Activated CD4-positive, alpha-beta memory T cell treated with anti-CD3 and anti-CD28 coated beads for 36 hours (primary cell): ENCODE data around the gene DHRS3. TPM values are rescaled to one million over a fixed set of nuclear protein-coding genes. Genes with fewer than 3 reads are reported as not detected.

Source experiments
- CTCF ChIA-PET: fragments of 350-600 bp; sonication (Branson Sonifier 250); formaldehyde crosslinking; loops from one replicate; lab custom pipeline; 2021; ENCODE audit warnings: antibody characterized with exemption, inconsistent platforms; lab: Charles Lee
- POLR2A ChIA-PET: fragments of 350-600 bp; sonication (Branson Sonifier 250); formaldehyde crosslinking; loops from one replicate; lab custom pipeline; 2021; ENCODE audit warnings: antibody characterized with exemption; lab: Charles Lee
- DNase-seq: peaks from one replicate; pipeline ENCODE4 v3.0.0-alpha.2; 2020
- H3K27ac Mint-ChIP-seq: one replicate; pipeline ENCODE4 v1.8.0; 2021; ENCODE audit warnings: mixed read lengths
- H3K27me3 Mint-ChIP-seq: one replicate; pipeline ENCODE4 v1.8.0; 2021; ENCODE audit warnings: mixed read lengths
- H3K36me3 Mint-ChIP-seq: one replicate; pipeline ENCODE4 v1.8.0; 2021; ENCODE audit warnings: mixed read lengths
- H3K4me1 Mint-ChIP-seq: one replicate; pipeline ENCODE4 v1.8.0; 2021; ENCODE audit warnings: low read depth, mixed read lengths
- H3K4me3 Mint-ChIP-seq: one replicate; pipeline ENCODE4 v1.8.0; 2021; ENCODE audit warnings: mild to moderate bottlenecking, mixed read lengths
- H3K9me3 Mint-ChIP-seq: one replicate; pipeline ENCODE4 v1.8.0; 2021; ENCODE audit warnings: mixed read lengths
- intact Hi-C: fragments of 100-400 bp; cut with micrococcal nuclease; formaldehyde crosslinking; loops from one replicate; pipeline ENCODE4 v1.15.1; 2023
- total RNA-seq, 2 experiments: library from RNA; stranded (reverse); gene quantifications; one replicate each; pipeline ENCODE4 v1.2.3, GENCODE V29; 2021

The DHRS3 gene
- total RNA-seq, 2 experiments from 2014 or later, result 57.6 to 58.8 TPM

DNA sequence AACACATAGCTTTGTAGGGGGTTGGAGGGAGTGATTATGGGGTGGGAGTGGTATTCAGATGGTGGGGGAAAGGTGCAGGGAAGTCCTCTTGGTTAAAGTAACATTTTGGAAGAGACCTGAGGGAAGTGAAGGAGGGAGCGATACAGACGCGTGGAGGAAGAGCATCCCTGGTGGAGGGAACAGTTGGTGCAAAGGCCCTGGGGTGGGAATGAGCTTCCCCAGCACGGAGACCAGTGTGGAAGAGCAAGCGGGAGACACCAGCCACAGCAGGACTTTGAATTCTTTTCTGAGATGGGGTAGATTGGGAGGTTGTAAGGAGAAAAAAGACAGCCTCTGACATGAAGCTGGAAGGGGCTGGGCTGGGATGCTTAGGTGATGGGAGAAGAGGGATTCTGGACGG, 23.5 kb downstream of the DHRS3 start:
- no peak overlapping the region for H3K27ac Mint-ChIP-seq
- no peak for DNase-seq
- intact Hi-C loops, result no loop called here
- no peaks in the 10 kb centered on the region for H3K27me3 Mint-ChIP-seq
- ChIA-PET POLR2A (no interaction called here), CTCF (interaction anchor here (0.6 to 1.8 kb wide), 3 partner anchors 21 to 192 kb away, joined by 3 to 5 read pairs (median 4); no protein-coding TSS in a partner anchor)
- H3K36me3 Mint-ChIP-seq, result peaks cover 1% of the 10 kb centered on the region
- peak overlapping the region; percentile 52 for H3K4me3 Mint-ChIP-seq
- H3K4me1 Mint-ChIP-seq, result peaks cover 28% of the 10 kb centered on the region
- no peaks in the 10 kb centered on the region for H3K9me3 Mint-ChIP-seq

- intact Hi-C loops, result no loop called here
- Mint-ChIP-seq H3K4me1 (peaks cover 30% of the 10 kb centered on the region), H3K27ac (no peak overlapping the region), H3K9me3 (no peaks in the 10 kb centered on the region), H3K4me3 (no peak overlapping the region), H3K36me3 (peaks cover 1% of the 10 kb centered on the region), H3K27me3 (no peaks in the 10 kb centered on the region)
- ChIA-PET POLR2A (no interaction called here), CTCF (interaction anchor here (1.8 kb wide), 1 partner anchor 22 kb away, joined by 5 read pairs; no protein-coding TSS in a partner anchor)
- DNase-seq, result no peak
These were observed 24.4 kb downstream of the DHRS3 start for GRCh38 chr1:12593621-12594066.

DNA sequence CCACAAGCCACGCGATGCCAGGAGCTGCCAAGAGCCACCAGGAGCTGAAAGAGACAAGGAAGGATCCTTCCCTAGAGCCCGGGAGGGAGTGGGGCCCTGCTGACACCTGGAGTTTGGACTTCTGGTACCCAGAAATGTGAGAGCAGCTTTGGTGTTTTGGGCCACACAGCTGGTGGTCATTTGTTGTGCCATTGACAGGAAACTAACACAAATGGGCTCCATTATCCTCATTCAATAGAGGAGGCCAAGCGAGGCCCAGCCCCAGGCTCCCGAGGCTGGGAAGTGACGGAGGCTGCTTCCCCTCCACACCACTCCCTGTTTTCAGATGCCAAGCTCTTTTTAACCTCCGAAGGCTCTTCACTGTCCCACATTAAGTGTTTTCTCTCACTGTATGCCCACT, 25.5 kb downstream of the DHRS3 start:
- H3K4me1 Mint-ChIP-seq, result peaks cover 33% of the 10 kb centered on the region

GRCh38 chr1:12591267-12591938, 26.6 kb downstream of the DHRS3 start:
- DNase-seq, result no peak
- Mint-ChIP-seq H3K27me3 (no peaks in the 10 kb centered on the region), H3K4me3 (no peak overlapping the region), H3K4me1 (peaks cover 28% of the 10 kb centered on the region), H3K36me3 (peaks cover 1% of the 10 kb centered on the region), H3K27ac (no peak overlapping the region), H3K9me3 (no peaks in the 10 kb centered on the region)
- POLR2A ChIA-PET, result no interaction called here
- intact Hi-C loops, result no loop called here
- CTCF ChIA-PET, result interaction anchor here (1.6 kb wide), 1 partner anchor 9 kb away, joined by 8 read pairs; no protein-coding TSS in a partner anchor

More for the DNA sequence above, 25.5 kb downstream of the DHRS3 start:
- ChIA-PET POLR2A (no interaction called here), CTCF (no interaction called here)
- Mint-ChIP-seq H3K36me3 (peaks cover 1% of the 10 kb centered on the region), H3K27me3 (no peaks in the 10 kb centered on the region), H3K9me3 (no peaks in the 10 kb centered on the region), H3K27ac (no peak overlapping the region), H3K4me3 (no peak overlapping the region)
- no peak for DNase-seq
- intact Hi-C loops, result no loop called here

GRCh38 chr1:12588695-12589094, 29.3 kb downstream of the DHRS3 start:
- ChIA-PET CTCF (interaction anchor here (1.6 to 1.7 kb wide), 2 partner anchors 13 to 30 kb away, joined by 4 to 8 read pairs; no protein-coding TSS in a partner anchor), POLR2A (no interaction called here)
- no peak for DNase-seq
- no peaks in the 10 kb centered on the region for H3K27me3 Mint-ChIP-seq
- intact Hi-C loops, result no loop called here
- H3K9me3 Mint-ChIP-seq, result no peaks in the 10 kb centered on the region
- no peak overlapping the region for H3K27ac Mint-ChIP-seq
- peaks cover 1% of the 10 kb centered on the region for H3K36me3 Mint-ChIP-seq
- H3K4me1 Mint-ChIP-seq, result peaks cover 13% of the 10 kb centered on the region
- H3K4me3 Mint-ChIP-seq, result no peak overlapping the region

DNA sequence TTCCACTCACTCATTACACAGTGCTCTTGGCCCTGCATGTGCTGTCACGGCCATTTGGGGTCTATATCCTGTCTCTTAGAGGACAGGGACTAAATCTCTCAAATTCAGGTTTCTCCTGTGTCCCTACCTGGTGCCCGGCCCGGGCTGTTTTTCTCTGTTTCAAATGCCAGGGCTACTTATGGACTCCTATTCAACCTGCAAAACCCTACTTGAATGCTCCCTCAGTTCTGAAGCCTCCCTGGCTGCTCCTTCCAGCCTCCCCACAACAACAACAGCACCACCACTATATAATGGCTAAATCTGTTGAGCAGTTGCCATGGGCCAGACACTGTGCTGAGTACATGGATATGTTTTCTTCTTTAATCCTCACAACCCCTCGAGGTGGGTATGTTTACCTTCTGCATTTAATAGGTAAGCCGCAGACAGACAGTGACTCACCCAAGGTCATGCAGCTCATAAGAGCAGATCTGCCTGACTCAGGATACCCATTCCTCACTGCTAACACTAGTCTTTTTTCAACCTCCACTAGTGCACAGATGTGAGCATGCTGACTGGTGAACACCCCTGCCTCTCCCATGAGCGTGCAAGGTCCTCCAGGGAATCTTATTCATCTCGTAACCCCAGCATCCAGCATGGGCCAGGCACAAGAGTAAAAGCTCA, 29.9 kb downstream of the DHRS3 start:
- intact Hi-C loops, result no loop called here
- no peak overlapping the region for H3K27ac Mint-ChIP-seq
- H3K4me1 Mint-ChIP-seq, result peaks cover 10% of the 10 kb centered on the region
- H3K36me3 Mint-ChIP-seq, result peaks cover 1% of the 10 kb centered on the region
- DNase-seq, result no peak
- H3K27me3 Mint-ChIP-seq, result no peaks in the 10 kb centered on the region
- H3K9me3 Mint-ChIP-seq, result no peaks in the 10 kb centered on the region
- ChIA-PET POLR2A (no interaction called here), CTCF (interaction anchor here (1.6 to 1.7 kb wide), 2 partner anchors 13 to 31 kb away, joined by 4 to 8 read pairs; no protein-coding TSS in a partner anchor)
- H3K4me3 Mint-ChIP-seq, result no peak overlapping the region

- Mint-ChIP-seq H3K36me3 (peaks cover 1% of the 10 kb centered on the region), H3K27me3 (no peaks in the 10 kb centered on the region), H3K9me3 (no peaks in the 10 kb centered on the region), H3K4me1 (peaks cover 10% of the 10 kb centered on the region), H3K4me3 (no peak overlapping the region), H3K27ac (no peak overlapping the region)
- POLR2A ChIA-PET, result no interaction called here
- CTCF ChIA-PET, result no interaction called here
- intact Hi-C loops, result no loop called here
- DNase-seq, result no peak
These were observed 31.8 kb downstream of the DHRS3 start for GRCh38 chr1:12585951-12586942.

GRCh38 chr1:12585536-12585935, 32.5 kb downstream of the DHRS3 start:
- H3K27me3 Mint-ChIP-seq, result no peaks in the 10 kb centered on the region
- intact Hi-C loops, result no loop called here
- DNase-seq, result no peak
- H3K36me3 Mint-ChIP-seq, result peaks cover under 1% of the 10 kb centered on the region
- H3K4me3 Mint-ChIP-seq, result no peak overlapping the region
- CTCF ChIA-PET, result no interaction called here
- H3K9me3 Mint-ChIP-seq, result no peaks in the 10 kb centered on the region
- H3K27ac Mint-ChIP-seq, result no peak overlapping the region
- POLR2A ChIA-PET, result no interaction called here
- peaks cover 10% of the 10 kb centered on the region for H3K4me1 Mint-ChIP-seq

- CTCF ChIA-PET, result no interaction called here
- intact Hi-C loops, result no loop called here
- H3K4me1 Mint-ChIP-seq, result peaks cover 10% of the 10 kb centered on the region
These were observed 33.0 kb downstream of the DHRS3 start for GRCh38 chr1:12584900-12585525.

DNA sequence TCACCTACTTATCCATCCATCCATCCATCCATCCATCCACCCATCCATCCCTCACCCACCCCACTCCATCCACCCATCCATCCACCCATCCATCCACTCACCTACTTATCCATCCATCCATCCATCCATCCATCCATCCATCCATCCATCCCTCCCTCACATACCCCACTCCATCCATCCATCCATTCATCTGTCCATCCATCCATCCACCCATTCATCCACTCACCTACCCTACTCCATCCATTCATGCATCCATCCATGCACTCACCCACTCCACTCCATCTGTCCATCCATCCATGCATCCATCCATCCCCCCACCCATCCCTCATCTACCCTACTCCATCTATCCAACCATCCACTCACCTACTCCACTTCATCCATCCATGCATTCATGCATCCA, 34.5 kb downstream of the DHRS3 start:
- Mint-ChIP-seq H3K9me3 (no peaks in the 10 kb centered on the region), H3K4me1 (peaks cover 8% of the 10 kb centered on the region), H3K4me3 (no peak overlapping the region), H3K36me3 (peaks cover 5% of the 10 kb centered on the region), H3K27ac (no peak overlapping the region), H3K27me3 (no peaks in the 10 kb centered on the region)
- intact Hi-C loops, result no loop called here
- ChIA-PET CTCF (no interaction called here), POLR2A (no interaction called here)
- DNase-seq, result no peak

More at GRCh38 chr1:12584900-12585525, 33.0 kb downstream of the DHRS3 start:
- POLR2A ChIA-PET, result no interaction called here
- Mint-ChIP-seq H3K27me3 (no peaks in the 10 kb centered on the region), H3K27ac (no peak overlapping the region), H3K4me3 (no peak overlapping the region), H3K9me3 (no peaks in the 10 kb centered on the region), H3K36me3 (peaks cover 2% of the 10 kb centered on the region)
- no peak for DNase-seq

- Mint-ChIP-seq H3K27me3 (no peaks in the 10 kb centered on the region), H3K4me3 (no peak overlapping the region), H3K9me3 (no peaks in the 10 kb centered on the region), H3K27ac (no peak overlapping the region), H3K4me1 (peaks cover 2% of the 10 kb centered on the region), H3K36me3 (peaks cover 5% of the 10 kb centered on the region)
- CTCF ChIA-PET, result no interaction called here
- POLR2A ChIA-PET, result no interaction called here
- intact Hi-C loops, result no loop called here
- no peak for DNase-seq
These were observed 35.4 kb downstream of the DHRS3 start for GRCh38 chr1:12582649-12583048.
